ENCODE results near the gene TMEM117. TPM values are rescaled to one million over a fixed set of nuclear protein-coding genes. Genes with fewer than 3 reads are reported as not detected.
"Not testable (repeated sequence)": the region's sequence is repeated elsewhere in the genome, so short reads cannot be mapped to it uniquely, and the experiment has no call there.

Gene TMEM117
- total RNA-seq, 2 experiments from 2014 or later = 1.4 to 2.1 TPM

DNA sequence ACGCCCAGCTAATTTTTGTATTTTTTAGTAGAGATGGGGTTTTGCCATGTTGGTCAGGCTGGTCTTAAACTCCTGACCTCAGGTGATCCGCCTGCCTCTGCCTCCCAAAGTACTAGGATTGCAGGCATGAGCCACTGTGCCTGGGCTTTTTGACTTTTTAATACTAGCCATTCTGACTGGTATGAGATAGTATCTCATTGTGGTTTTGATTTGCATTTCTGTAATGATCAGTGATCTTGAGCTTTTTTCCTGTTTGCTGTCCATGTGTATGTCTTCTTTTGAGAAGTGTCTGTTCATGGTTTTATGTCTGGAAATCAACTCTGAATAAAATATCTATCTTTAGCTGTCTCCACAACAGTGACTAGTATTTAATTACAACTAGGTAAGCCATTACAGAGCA, 35.4 kb downstream of the TMEM117 start:
- H3K27ac Mint-ChIP-seq; CTCF ChIA-PET; intact Hi-C loops (cut with micrococcal nuclease); H3K27me3 Mint-ChIP-seq (ENCODE audit: low read depth); H3K4me3 Mint-ChIP-seq; H3K36me3 Mint-ChIP-seq (ENCODE audit: low read depth); H3K9me3 Mint-ChIP-seq; DNase-seq; H3K4me1 Mint-ChIP-seq (ENCODE audit: low read depth): not testable (repeated sequence)

GRCh38 chr12:43872396-43872795, 36.5 kb downstream of the TMEM117 start:
- Mint-ChIP-seq H3K4me3 (no peak overlapping the region), H3K27me3 (ENCODE audit: low read depth) (no peaks in the 10 kb centered on the region), H3K27ac (no peak overlapping the region), H3K9me3 (no peaks in the 10 kb centered on the region), H3K36me3 (ENCODE audit: low read depth) (no peaks in the 10 kb centered on the region), H3K4me1 (ENCODE audit: low read depth) (no peaks in the 10 kb centered on the region)
- CTCF ChIA-PET = no interaction called here
- intact Hi-C loops (cut with micrococcal nuclease) = no loop called here
- DNase-seq = no peak

GRCh38 chr12:43878050-43878449, 42.2 kb downstream of the TMEM117 start:
- Mint-ChIP-seq H3K9me3 (no peaks in the 10 kb centered on the region), H3K27ac (no peak overlapping the region), H3K4me1 (ENCODE audit: low read depth) (no peaks in the 10 kb centered on the region), H3K27me3 (ENCODE audit: low read depth) (no peaks in the 10 kb centered on the region), H3K4me3 (no peak overlapping the region), H3K36me3 (ENCODE audit: low read depth) (no peaks in the 10 kb centered on the region)
- intact Hi-C loops (cut with micrococcal nuclease) = no loop called here
- DNase-seq = no peak
- CTCF ChIA-PET = interaction anchor here (1.2 kb wide), 1 partner anchor 101 kb away, joined by 5 read pairs; no protein-coding TSS in a partner anchor

GRCh38 chr12:43880547-43880946, 44.7 kb downstream of the TMEM117 start:
- Mint-ChIP-seq H3K4me1 (ENCODE audit: low read depth) (no peaks in the 10 kb centered on the region), H3K36me3 (ENCODE audit: low read depth) (no peaks in the 10 kb centered on the region)
- CTCF ChIA-PET = interaction anchor here (1.0 to 3.1 kb wide), 2 partner anchors 40 to 436 kb away, joined by 3 to 20 read pairs; no protein-coding TSS in a partner anchor

GRCh38 chr12:43882578-43883178, 46.8 kb downstream of the TMEM117 start:
- no peaks in the 10 kb centered on the region for H3K36me3 Mint-ChIP-seq (ENCODE audit: low read depth)
- H3K4me3 Mint-ChIP-seq = no peak overlapping the region
- intact Hi-C loops (cut with micrococcal nuclease) = loop anchor here (1.0 to 5.0 kb wide), 9 partner anchors 48 to 1400 kb away; partner anchors contain the start of genes PRICKLE1 and TWF1
- CTCF ChIA-PET = interaction anchor here (0.6 to 3.1 kb wide), 21 partner anchors 9 to 1203 kb away, joined by 3 to 23 read pairs (median 4); partner anchors contain the start of genes IRAK4, PUS7L and TWF1
- no peak overlapping the region for H3K27ac Mint-ChIP-seq
- H3K9me3 Mint-ChIP-seq = no peaks in the 10 kb centered on the region
- no peaks in the 10 kb centered on the region for H3K4me1 Mint-ChIP-seq (ENCODE audit: low read depth)
- DNase-seq = peak; percentile 48
- H3K27me3 Mint-ChIP-seq (ENCODE audit: low read depth) = no peaks in the 10 kb centered on the region

More at GRCh38 chr12:43880547-43880946, 44.7 kb downstream of the TMEM117 start:
- Mint-ChIP-seq H3K27me3 (ENCODE audit: low read depth) (no peaks in the 10 kb centered on the region), H3K4me3 (no peak overlapping the region), H3K27ac (no peak overlapping the region), H3K9me3 (no peaks in the 10 kb centered on the region)
- intact Hi-C loops (cut with micrococcal nuclease) = loop anchor here (5.0 kb wide), 2 partner anchors 528 to 1293 kb away; partner anchors contain the start of gene PRICKLE1
- no peak for DNase-seq

GRCh38 chr12:43883311-43883710, 47.4 kb downstream of the TMEM117 start:
- H3K36me3 Mint-ChIP-seq (ENCODE audit: low read depth) = no peaks in the 10 kb centered on the region
- DNase-seq = no peak
- CTCF ChIA-PET = interaction anchor here (0.6 to 3.1 kb wide), 16 partner anchors 24 to 1948 kb away, joined by 3 to 23 read pairs (median 4); partner anchors contain the start of genes IRAK4, PUS7L and TWF1
- no peaks in the 10 kb centered on the region for H3K4me1 Mint-ChIP-seq (ENCODE audit: low read depth)
- intact Hi-C loops (cut with micrococcal nuclease) = loop anchor here (2.0 to 5.0 kb wide), 4 partner anchors 49 to 1401 kb away; partner anchors contain the start of gene PRICKLE1
- no peak overlapping the region for H3K4me3 Mint-ChIP-seq
- no peaks in the 10 kb centered on the region for H3K9me3 Mint-ChIP-seq
- no peak overlapping the region for H3K27ac Mint-ChIP-seq
- H3K27me3 Mint-ChIP-seq (ENCODE audit: low read depth) = no peaks in the 10 kb centered on the region

- CTCF ChIA-PET = interaction anchor here (0.6 to 2.9 kb wide), 6 partner anchors 50 to 1949 kb away, joined by 3 to 13 read pairs (median 6); partner anchors contain the start of genes IRAK4, PUS7L and TWF1
- no peak overlapping the region for H3K4me3 Mint-ChIP-seq
- intact Hi-C loops (cut with micrococcal nuclease) = loop anchor here (2.0 to 5.0 kb wide), 4 partner anchors 49 to 1401 kb away; partner anchors contain the start of gene PRICKLE1
- no peak for DNase-seq
- no peaks in the 10 kb centered on the region for H3K4me1 Mint-ChIP-seq (ENCODE audit: low read depth)
- no peaks in the 10 kb centered on the region for H3K9me3 Mint-ChIP-seq
- no peaks in the 10 kb centered on the region for H3K36me3 Mint-ChIP-seq (ENCODE audit: low read depth)
- no peaks in the 10 kb centered on the region for H3K27me3 Mint-ChIP-seq (ENCODE audit: low read depth)
- H3K27ac Mint-ChIP-seq = no peak overlapping the region
Observed at GRCh38 chr12:43883748-43884147, 47.9 kb downstream of the TMEM117 start.

DNA sequence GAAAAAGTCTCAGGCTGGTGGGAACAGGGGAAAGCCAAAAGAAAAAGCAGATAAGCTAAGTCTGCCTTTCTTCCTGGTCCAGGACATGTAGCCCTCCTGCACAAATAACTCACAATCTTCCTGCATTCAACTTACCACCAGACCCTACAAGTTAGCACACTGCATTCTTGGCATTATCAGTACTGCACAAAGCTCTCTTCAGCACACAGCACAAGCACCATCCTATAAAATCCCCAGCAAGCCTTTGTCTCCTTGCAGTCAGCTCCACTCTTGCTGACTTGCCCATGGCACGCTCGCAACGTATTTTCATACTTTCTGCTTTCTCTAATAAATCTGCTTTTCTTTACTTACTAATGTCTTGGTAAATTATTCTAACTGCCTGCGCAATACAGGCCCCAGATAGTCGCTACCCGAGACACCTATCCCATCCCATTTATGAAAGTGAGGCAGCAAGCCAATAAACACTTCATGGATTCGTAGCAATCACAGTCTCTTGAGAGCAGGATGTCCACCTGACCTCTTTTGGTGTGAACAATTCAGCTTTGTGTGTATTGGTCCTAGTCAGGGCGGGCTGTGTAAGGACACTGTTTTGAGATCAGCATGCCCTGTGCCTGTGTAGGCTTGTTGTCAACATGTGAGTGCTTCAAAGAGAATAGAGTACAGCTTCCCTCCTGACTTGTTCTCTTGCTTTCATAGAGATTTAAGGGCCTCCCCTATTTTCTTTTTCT, 49.0 kb downstream of the TMEM117 start:
- Mint-ChIP-seq H3K36me3 (ENCODE audit: low read depth) (no peaks in the 10 kb centered on the region), H3K4me3 (no peak overlapping the region), H3K9me3 (no peaks in the 10 kb centered on the region), H3K27me3 (ENCODE audit: low read depth) (no peaks in the 10 kb centered on the region), H3K27ac (no peak overlapping the region), H3K4me1 (ENCODE audit: low read depth) (no peaks in the 10 kb centered on the region)
- no peak for DNase-seq
- intact Hi-C loops (cut with micrococcal nuclease) = loop anchor here (5.0 kb wide), 2 partner anchors 533 to 1298 kb away; partner anchors contain the start of gene PRICKLE1
- CTCF ChIA-PET = interaction anchor here (0.6 to 1.9 kb wide), 2 partner anchors 103 to 440 kb away, joined by 3 to 6 read pairs; no protein-coding TSS in a partner anchor

GRCh38 chr12:43887397-43887796, 51.5 kb downstream of the TMEM117 start:
- DNase-seq = no peak
- intact Hi-C loops (cut with micrococcal nuclease) = no loop called here
- Mint-ChIP-seq H3K36me3 (ENCODE audit: low read depth) (no peaks in the 10 kb centered on the region), H3K27me3 (ENCODE audit: low read depth) (no peaks in the 10 kb centered on the region), H3K4me3 (no peak overlapping the region), H3K4me1 (ENCODE audit: low read depth) (no peaks in the 10 kb centered on the region), H3K9me3 (no peaks in the 10 kb centered on the region), H3K27ac (no peak overlapping the region)
- CTCF ChIA-PET = interaction anchor here (1.0 kb wide), 1 partner anchor 12 kb away, joined by 3 read pairs; no protein-coding TSS in a partner anchor

DNA sequence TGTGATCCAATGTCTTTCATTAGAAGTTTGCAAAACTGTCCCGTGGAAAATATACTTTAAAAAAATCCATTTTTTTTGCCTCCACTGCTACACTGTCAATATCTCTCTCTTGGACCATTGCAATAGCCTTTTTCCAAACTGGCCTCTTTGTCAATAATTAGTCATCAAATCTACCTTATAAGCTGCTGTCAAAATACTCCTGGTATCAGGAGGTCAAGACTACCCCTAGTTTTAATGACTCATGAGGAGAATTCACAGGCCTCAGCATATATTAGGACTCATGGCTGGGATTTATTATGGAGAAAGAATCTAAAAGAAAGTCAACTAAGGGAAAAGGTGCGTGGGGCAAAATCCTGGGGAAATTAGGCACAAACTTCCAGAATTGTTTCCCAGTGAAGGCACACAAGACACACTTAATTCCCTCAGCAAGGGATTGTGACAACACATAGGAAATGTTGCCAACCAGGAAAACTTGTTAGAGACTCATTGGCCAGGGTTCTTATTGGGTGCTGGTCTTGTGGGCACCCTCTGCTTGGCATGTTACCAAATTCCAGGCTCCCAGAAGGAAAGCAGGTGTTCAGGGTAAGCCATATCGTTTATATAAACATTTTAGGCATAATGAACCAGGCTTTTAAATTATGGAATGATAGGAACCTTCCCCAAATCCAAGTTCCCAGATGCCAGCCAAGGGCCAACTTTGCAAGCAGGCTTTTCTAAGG, 56.1 kb downstream of the TMEM117 start:
- H3K9me3 Mint-ChIP-seq = peaks cover 4% of the 10 kb centered on the region
- peaks cover 2% of the 10 kb centered on the region for H3K36me3 Mint-ChIP-seq (ENCODE audit: low read depth)
- no peaks in the 10 kb centered on the region for H3K4me1 Mint-ChIP-seq (ENCODE audit: low read depth)
- DNase-seq = no peak
- no peak overlapping the region for H3K27ac Mint-ChIP-seq
- intact Hi-C loops (cut with micrococcal nuclease) = no loop called here
- no peak overlapping the region for H3K4me3 Mint-ChIP-seq
- CTCF ChIA-PET = no interaction called here
- H3K27me3 Mint-ChIP-seq (ENCODE audit: low read depth) = no peaks in the 10 kb centered on the region

DNA sequence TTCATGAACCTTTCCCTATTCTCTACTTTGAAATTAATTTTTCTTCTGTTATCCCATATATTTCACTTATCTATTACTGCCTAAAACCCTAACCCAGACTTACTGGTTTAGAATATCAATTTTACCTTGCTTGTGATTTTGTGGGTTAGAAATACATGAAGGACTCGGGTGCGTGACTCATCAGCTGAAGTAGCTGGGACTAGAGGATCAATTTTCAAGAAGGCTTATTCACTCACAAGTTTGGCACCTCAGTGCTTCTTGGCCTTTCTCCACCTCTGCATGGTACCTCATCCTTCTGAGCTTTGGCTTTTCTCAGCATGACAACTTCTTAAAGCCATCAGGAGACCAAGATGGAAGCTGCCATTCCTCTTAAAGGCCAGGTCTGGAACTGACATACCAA, 57.8 kb downstream of the TMEM117 start:
- CTCF ChIA-PET = no interaction called here
- H3K4me3 Mint-ChIP-seq = no peak overlapping the region
- peaks cover 4% of the 10 kb centered on the region for H3K9me3 Mint-ChIP-seq
- no peak overlapping the region for H3K27ac Mint-ChIP-seq
- DNase-seq = no peak
- H3K27me3 Mint-ChIP-seq (ENCODE audit: low read depth) = no peaks in the 10 kb centered on the region
- intact Hi-C loops (cut with micrococcal nuclease) = no loop called here
- peaks cover 2% of the 10 kb centered on the region for H3K36me3 Mint-ChIP-seq (ENCODE audit: low read depth)
- H3K4me1 Mint-ChIP-seq (ENCODE audit: low read depth) = no peaks in the 10 kb centered on the region

All from activated naive CD4-positive, alpha-beta T cell treated with anti-CD3 and anti-CD28 coated beads for 36 hours (primary cell).